Uterus (tissue), 2 donors: Measurements from ENCODE around the gene GLTPD2.

Source experiments
- POLR2A ChIP-seq, 2 donors: fragments of 450-650 bp; IDR thresholded peaks; one replicate each; pipeline ENCODE4 v1.6.1; 2016; ENCODE audit warnings: antibody characterized with exemption in 2 of 2, mild to moderate bottlenecking in 1 of 2, moderate library complexity in 1 of 2
- TF ChIP-seq, protein P1 (sequence below), 4 experiments: fragments of 200-600 bp in 2 of 4; fragments of 450-650 bp in 2 of 4; sonication (generic) in 2 of 4; IDR thresholded peaks; one replicate each; pipeline ENCODE4 v1.5.1; 2016 to 2019; ENCODE audit warnings: antibody characterized with exemption in 4 of 4, mild to moderate bottlenecking in 2 of 4, moderate library complexity in 1 of 4

DNA sequence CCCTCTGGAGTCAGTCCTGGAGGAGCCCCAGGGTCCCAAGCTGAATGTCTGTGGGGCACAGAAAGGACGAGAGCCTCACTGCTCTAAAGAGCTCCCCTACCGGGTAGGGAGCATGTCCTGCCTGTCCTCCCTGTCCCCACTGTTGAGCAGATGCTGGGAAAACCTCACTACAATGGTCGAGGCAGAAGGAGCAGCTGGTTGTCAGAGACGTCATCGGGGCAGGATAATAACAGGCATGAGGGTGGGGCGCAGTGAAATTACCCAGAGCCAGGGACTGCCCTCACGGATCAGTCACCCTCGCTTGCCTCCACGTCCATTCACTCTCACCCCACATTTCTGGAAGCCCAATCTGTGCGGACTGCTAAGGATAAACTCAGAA, 16.5 kb upstream of the GLTPD2 start:
- TF ChIP-seq, protein P1, sequence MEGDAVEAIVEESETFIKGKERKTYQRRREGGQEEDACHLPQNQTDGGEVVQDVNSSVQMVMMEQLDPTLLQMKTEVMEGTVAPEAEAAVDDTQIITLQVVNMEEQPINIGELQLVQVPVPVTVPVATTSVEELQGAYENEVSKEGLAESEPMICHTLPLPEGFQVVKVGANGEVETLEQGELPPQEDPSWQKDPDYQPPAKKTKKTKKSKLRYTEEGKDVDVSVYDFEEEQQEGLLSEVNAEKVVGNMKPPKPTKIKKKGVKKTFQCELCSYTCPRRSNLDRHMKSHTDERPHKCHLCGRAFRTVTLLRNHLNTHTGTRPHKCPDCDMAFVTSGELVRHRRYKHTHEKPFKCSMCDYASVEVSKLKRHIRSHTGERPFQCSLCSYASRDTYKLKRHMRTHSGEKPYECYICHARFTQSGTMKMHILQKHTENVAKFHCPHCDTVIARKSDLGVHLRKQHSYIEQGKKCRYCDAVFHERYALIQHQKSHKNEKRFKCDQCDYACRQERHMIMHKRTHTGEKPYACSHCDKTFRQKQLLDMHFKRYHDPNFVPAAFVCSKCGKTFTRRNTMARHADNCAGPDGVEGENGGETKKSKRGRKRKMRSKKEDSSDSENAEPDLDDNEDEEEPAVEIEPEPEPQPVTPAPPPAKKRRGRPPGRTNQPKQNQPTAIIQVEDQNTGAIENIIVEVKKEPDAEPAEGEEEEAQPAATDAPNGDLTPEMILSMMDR (IDR thresholded peaks at IDR 0.05): no peak
- no peak for TF ChIP-seq POLR2A (IDR thresholded peaks at IDR 0.05)
